HG03108 (cell line): Measurements from ENCODE around the gene CYP1A2.
"Not testable (repeated sequence)": the region's sequence is repeated elsewhere in the genome, so short reads cannot be mapped to it uniquely, and the experiment has no call there.

ENCODE experiments used
- ATAC-seq: cut with Tn5 transposase; IDR thresholded peaks from one replicate; pipeline ENCODE4 v1.9.1; 2021; ENCODE audit warnings: moderate library complexity; ENCODE audit not compliant: unreplicated experiment

Gene CYP1A2

DNA sequence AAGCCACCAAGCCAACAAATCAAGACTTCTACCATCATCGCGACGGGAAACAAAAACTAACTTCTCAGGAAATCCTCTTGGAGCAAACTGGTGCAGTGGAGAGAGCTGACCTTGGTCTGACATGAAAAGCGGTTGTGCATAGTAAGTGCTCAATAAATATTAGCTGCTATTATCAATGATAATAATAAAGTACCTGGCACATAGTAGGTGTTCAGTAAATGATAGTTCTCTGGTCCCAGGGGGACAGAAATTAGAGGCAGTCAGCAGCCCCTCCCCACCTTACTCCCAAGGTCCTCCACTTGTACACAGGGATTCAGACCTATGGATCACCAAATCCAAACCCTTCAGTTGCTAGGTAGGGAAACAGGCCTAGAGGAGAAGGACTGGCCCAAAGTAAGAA, 27.2 kb downstream of the CYP1A2 start:
- no peak for ATAC-seq

DNA sequence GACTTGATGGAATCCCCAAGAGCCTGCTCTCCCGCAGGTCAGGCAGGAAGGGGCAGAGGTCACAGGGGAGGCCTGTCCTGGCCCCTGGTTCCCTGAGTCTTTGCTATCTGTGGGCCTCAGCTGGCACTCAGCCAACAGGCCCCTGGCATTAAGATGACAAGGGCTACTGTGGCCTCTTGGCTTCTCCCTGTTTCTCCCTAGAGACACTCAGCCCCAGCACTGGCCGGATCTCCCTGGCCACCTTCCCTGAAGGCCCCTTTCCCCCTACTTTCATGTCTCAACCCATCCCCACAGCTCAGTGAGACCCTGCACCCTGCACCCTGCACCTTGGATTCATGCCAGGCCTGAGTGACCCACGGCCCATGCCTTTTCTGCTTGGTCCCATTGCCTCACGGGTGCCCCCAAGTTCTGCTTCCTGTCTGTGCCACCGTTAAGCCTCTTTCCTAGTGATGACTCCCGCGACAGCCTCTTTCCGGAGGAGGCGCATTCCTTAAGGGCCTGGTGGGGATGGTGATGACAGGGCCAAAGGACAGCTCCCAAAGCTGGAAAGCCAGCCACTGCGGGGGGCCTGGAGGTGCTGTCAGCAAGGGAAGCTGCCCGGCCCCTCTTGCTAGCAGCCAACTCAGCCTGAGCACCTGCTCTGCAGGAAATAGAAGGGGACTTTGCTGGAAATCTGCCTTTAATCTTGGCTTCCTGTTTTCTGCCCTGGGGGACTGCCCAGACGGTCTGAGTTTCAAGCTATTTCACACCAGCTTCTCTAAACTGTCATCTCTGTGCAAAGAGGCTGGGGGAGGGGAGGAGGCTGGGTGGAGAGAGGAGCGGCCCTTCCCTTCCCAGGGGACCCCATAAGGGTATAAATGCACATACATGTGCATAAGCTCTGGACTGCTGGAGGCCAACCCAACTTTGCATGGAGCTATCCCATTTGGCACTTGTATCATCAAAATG, 28.4 kb downstream of the CYP1A2 start:
- peak; percentile 35 for ATAC-seq

DNA sequence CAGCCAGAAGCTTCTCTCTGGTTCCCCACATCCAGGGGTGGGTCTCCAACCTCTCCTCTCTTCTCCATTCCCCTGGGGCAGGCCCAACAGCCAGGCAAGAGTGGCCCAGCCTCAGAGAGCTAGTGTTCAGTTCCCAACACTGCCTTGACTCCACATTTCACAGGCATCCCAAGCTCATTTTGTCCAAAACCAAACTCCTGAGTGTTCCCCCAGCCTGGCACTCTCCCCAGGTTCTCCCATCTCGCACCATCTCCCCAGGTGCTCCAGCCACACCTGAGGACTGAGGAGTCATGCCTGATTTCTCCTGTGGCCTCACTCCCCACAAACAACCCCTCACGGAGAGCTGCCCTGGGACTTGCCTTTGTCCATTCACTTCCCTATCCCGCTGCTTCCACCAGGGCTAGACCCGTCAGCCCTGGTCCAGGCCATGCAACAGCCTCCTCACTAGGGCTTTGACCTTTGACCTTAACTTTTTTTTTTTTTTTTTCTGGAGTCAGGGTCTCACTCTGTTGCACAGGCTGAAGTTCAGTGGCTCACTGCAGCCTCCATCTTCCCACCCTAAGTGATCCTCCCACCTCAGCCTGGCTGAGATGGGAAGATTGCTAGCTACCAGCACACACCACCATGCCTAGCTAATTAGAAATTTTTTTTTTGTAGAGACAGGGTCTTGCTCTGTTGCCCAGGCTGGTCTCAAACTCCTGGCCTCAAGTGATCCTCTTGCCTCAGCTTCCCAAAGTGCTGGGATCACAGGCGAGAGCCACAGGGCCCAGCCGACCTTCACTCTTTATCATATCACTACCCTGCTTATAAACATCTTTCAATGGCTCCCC, 29.3 kb downstream of the CYP1A2 start:
- ATAC-seq: peak; percentile 8

DNA sequence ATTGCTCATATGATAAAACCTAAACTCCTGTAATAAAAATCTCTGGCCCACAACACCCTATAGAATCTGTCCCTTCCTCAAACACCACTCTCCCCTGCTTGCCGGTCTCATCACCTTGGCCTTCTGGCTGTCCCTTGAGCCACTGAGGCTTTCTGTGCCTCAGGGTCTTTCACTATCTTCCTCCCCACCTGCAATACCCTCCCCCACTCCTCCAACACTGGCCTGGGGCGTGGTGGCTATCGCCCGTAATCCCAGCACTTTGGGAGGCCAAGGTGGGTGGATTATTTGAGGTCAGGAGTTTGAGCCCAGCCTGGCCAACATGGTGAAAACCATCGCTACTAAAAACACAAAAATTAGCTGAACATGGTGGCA, 29.9 kb downstream of the CYP1A2 start:
- ATAC-seq: no peak

DNA sequence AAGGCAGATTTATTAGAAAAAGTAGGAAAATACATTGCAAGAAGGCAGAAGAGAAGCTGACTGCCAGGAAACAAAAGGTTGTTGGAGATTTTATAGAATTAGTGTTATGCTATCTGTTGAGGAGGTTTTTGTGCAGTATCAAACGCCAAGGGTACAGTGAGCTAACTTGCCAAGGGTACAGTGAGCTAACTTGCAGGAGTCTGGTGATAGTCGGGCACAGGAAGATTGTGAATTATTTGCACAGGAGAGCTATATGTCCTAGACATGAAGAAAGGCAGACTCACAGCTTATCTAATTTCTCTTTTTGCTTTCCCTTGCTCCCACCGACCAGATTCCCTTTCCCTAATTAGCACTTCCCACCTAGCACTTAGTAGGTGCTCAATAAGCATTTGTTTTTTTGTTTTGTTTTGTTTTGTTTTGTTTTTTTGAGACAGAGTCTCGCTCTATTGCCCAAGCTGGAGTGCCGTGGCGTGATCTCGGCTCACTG, 30.6 kb downstream of the CYP1A2 start:
- ATAC-seq: no peak

DNA sequence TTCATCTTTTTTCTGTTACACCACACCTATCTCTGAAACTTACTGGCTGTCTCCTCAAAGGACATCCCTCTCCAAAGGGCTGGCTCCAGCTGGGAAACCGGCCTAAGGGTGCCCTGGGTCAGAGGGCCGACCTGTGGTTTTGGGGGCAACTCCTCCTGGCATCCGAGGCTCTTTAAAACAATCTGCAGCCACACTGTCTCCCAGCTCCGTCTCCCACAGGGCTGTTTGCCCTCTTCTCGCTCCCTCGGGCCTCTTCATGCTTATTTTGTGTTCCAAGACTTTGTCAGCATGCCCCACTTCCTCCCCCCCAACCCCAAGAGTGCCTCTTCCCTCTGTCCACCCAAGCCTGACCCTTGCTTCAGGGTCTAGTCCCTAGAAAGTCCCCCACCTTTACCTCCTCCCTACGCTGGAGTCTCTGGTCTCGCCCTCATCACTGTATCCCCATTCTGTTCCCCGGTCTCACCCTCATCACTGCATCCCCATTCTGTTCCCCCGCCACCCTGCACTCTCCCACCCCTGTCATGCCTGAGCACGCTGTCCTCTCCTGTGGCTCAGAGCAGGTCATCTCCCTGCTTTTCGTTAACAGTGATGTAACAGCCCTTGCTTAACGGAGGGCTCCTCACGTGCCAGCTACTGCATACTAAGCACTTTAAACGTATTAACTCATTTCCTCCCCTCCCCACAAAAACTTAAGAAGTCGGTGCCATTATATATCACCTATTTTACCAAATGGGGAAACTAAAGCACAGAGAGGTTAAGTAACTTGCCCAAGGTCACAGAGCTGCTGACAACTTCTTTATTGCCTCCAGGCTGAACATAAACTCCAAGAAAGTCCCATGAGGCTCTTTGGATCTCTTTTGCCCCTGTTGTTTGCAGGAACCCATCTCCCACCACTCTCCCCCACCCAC, 32.1 kb downstream of the CYP1A2 start:
- ATAC-seq: no peak

DNA sequence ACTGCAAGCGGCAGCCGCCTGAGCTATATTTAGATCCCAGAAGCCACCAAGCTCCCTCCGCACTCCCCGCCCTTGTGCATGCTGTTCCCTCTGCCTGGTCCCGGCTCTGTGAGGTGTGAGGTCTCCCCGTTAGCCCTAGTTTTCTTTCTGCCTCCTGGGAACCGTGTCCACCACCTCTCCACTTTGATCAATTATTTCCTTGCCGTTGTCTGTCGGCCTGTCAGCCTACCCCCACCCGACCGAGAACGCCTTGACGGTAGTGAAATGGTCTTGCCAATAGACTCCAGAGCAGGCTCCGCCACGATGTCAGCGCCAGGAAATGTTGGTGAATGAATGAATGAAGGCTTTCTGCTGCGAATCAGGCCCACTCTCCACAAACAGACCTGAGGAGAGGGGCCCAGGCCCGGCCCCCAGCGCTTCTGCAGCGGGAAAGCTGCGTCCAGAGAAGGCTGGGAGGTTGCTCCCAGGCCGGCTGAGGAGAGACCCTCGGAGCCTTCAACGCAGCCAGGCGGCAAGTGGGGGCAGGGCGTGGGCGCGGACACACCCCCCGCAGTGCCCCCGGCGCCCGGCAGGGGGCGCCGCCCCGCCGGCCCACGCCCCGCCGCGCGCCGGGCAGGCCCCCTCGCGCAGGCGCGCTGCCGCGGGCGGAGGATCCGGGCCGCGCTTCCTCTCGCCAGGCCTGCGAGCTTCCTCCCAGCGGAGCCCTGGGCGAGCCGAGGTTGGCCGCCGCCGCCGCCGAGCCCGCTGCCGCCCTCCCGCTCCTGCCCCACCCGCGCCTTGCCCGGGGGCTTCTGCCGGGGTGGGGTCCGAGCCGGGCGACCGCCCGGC, 33.0 kb downstream of the CYP1A2 start, which contains the start of gene CSK:
Gene CSK, plus strand, starts transcription at position 650 of the 828 bp plus-strand sequence. CDS start 16,218 bp downstream, outside the sequence.
- ATAC-seq: peak; percentile 29

DNA sequence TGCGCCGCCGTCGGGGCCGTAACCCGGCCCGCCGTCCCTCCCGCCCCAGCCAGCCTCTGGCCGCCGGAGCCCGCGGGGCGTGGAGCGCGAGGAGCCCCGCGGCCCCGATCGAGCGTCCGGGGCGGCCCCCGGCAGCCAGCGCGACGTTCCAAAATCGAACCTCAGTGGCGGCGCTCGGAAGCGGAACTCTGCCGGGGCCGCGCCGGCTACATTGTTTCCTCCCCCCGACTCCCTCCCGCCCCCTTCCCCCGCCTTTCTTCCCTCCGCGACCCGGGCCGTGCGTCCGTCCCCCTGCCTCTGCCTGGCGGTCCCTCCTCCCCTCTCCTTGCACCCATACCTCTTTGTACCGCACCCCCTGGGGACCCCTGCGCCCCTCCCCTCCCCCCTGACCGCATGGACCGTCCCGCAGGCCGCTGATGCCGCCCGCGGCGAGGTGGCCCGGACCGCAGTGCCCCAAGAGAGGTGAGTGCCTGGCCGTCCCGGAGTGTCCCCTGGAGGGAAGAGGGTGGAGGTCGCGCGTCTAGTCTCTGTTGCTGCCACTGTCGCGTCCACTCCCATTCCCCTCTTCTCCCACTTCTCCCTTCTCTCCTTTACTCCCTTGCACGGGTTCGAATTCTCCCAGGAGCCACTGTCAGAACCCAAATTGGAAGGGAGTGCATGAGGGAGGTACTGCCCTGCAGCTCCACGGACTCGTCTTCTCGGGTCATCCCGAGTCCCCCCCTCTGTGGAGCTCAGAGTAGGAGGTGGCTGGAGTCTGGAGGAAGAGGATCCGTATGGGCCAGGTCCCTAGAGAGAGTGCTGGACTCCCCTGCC, 33.8 kb downstream of the CYP1A2 start:
- ATAC-seq: no peak

DNA sequence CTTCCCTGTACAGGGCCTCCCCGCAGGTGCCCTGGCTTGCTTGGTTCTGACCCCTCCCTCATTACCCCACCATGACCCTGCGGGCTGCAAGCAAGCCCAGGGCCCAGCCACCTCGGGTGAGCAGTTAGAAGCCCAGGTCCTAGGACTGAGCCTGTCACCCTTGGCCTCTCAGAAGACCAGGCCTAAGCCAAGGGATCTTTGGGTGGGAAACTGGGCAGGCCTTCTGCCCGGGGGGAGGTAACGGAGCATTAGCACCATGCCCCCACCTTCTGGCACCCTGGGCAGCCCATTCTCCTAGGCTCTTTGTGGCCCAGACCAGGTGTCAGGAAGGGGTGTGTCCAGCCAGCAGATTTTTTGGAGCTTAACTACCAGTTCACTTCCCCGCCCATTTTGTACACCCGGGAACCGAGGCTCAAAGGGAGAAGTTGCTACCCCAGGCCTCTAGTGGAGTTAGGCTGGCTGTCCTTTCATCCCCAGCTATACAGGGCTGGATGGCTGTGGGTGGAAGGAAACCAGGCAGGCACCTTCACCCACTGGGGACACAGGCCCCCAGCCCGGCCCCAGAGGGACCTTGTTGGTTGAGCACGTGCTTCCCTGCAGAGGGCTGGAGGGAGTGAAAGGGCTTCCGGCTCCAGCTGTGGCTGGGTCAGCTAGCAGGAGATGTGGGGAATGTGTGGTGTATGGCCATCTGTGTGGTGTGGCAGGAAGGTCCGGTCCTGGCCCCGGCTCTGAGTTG, 34.6 kb downstream of the CYP1A2 start:
- no peak for ATAC-seq

DNA sequence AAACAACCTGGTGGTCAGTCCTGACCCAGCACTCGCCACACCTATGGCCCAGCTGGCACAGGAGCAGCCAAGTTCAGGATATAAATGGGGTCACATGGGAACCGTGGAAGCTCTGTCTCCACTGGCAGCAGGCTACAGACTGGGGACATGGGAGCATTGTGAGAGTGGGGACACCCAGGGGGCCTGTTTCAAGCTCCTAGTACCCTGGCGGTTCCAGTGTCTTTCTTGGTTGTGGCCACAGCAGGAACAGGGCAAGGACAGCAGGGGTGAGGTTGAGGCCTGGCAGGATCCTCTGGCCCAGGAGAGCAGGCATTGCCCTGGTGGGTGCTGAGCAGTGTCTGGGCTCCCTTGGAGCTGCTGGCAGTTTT, 35.1 kb downstream of the CYP1A2 start:
- ATAC-seq: no peak

DNA sequence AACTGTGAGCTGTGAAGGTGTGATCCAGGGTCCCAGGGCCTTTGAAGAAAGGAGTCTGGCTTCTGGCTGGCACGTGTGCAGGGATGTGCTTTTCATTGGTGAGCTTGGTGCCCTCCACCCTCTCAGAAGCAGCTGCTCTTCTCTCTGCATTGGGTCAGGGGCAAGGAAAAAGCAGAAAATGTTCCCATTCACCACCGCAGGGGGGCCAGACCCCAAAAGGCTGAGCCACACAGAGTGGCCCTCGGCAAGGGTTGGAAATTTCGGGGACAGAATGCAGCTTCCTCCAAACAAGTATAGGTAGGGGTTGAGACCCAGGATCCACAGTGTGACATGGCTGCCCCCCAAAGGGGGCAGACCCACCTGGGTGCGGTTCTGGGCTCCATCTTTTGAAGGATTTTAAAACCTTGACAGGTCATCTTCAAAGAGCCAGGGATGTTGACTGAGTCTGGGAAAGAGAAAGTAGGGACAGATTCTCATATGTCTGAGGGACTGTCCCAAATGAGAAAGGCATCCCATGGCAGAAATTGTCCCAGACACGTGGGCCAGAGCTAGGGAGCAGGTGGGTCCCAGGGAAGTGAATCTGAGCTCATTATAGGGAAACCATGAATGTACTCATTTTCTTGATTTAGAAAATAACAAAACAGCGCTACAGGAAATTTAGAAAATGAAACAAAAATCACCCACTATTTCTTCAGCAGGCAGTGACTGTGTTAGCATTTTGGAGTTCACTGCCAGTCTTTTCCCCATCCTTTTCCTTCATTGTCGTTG, 36.0 kb downstream of the CYP1A2 start:
- ATAC-seq: no peak

DNA sequence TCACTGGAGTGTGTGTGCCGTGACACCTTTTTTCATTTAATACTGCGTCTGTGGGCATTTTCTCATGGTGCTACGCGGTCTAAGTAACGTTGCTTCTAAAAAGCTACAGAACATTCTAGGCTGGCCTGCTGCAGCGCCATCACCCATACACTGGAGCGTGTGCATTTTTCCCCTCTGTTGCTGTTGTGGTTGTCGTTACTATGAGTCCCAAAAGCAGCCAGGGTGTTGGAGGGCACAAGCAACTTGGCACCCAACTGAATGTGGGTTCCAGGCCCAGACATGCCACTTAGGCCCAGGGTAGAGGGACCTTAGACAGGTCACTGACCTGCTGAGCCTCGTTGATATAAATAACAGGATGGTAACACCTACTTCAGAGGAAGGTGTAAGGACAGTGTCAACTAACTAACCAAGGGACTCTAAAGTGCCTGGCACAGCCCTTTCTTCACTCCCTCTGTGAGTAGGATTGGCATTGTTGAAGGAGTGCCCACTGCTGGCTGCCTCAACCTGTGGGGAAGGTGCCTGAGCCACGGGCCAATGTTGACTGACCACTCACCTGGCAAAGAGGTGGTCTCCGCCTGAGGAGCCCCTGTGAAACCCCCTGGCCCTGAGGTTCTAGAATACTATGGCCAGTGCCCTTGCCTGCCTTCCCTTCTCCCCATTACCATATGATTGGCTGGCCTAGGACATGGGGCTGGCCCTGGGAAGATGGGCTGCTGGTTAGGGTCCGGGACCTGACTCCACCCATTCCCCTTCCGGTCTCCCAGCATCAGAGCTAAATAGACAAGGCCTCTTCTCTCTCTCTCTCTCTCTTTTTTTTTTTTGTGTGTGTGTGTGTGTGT, 36.8 kb downstream of the CYP1A2 start:
- no peak for ATAC-seq

DNA sequence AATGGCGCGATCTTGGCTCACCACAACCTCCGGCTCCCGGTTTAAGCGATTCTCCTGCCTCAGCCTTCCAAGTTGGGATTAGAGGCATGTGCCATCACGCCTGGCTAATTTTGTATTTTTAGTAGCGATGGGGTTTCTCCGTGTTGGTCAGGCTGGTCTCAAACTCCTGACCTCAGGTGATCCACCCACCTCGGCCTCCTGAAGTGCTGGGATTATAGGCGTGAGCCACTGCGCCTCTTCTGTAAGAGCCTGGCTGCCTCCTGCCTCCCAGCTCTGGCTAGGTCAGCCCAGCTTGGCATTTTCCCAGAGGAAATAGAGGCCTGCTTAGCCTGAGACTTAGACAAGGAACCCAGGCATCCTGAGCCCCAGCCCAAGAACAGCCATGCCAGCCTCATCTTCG, 37.4 kb downstream of the CYP1A2 start:
- not testable (repeated sequence) for ATAC-seq

DNA sequence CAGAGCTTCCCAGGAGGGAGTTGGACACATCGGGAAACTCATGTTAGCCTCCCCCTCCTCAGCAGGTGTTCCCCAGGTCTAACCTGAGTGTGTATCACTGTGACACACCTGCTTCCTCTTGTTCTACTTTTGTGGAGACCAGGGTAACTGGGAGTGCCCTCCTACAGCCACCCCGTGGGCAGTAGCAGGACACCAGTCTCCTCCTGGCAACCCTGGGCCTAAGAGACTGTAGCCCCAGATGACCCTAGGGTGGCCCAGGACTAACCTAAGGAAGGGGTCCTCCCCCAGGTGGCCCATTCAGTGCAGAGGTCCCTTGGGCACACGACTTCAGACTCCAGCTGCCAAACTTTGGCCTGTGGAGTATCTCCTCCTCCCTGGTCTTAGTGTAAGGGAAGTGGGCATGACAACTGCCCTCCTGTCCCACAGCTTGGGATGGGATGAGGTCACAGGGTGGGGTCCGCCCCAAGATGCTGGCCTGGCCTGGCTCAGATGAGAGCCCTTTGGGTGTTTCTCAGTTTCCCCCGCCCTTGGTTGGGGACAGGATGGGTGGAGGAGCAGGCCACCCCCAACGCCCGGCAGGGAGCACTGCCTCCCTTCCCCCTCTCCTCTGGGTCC, 38.0 kb downstream of the CYP1A2 start:
- no peak for ATAC-seq

DNA sequence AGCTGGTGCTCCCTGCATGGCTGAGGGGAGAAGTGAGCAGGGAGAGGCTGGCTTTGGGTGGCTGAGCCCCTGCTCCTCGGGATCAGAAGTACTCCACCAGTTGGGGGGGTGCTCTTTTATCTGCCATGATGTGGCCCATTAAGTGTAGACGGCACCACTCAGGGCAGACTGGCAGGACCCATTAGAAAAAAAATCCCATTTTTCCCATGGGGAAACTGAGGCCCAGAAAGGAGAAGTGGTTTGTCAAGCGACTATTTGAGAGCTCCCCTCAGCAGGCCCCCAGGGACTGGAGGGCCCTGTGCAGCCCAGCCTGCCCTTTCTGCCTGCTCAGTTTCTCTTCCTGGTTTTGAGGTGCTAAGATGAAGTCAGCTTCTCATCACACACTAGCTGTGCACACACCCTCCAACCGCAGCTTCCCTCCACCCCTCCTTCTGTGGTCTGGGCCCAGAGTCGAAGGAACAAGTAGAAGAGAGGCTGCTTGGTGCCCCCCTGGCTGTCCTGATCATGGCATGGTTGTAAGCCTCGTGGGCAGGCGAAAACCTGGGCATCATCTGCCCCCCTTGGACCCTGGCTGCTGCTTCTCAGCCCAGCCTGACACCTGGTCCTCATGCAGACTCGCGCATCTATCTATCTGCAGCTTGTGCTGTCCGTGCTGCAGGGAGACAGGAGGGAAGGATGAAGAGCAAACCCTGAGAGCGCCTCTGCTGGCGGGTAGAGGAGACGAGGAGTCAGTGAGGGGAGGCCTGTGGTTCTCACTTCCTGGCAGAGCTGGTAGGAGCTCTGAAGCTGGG, 38.8 kb downstream of the CYP1A2 start:
- peak; percentile 30 for ATAC-seq
